ENCODE data around the gene SYT6.

DNA sequence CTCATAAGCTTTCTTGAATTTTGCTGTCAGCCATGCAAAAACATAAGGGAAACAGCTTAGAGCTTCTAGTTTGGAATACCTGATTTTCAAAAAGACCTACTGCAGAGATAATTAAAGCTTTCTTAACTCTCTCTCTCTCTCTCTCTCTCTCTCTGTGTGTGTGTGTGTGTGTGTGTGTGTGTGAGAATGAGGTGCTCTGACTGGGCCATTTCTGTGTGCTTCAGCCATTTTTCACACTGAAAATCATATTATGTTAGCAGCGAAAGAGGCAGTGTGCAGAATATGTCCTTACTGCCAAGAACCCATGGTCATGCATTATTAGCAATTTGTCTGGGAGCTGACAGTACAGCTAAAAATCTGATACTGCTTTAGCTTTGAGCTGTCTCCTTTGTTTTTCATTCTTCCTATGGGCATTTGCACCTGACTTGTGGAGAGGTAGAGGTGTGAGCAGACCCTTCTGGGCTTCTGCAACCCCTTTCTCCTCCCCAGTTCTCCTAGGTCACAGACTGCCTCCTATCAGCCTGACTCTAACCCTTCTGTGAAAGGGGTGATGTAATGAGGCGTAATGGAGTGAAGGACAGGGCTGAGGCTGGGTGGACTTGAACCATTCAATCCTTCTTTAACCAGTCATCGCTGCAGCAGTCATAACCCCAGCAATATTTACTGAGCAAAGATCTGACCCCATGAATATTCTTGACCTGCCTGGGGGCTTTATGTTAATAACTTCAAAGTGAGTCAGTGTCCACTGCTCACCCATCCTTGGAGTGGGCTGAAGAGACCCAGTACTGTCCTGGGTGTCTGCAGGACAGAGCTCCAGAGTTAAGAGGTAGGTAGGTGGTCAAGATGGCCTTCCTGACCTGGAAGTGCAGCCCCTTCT lies 61.2 kb downstream of the SYT6 start:
- TF ChIP-seq, protein P1, sequence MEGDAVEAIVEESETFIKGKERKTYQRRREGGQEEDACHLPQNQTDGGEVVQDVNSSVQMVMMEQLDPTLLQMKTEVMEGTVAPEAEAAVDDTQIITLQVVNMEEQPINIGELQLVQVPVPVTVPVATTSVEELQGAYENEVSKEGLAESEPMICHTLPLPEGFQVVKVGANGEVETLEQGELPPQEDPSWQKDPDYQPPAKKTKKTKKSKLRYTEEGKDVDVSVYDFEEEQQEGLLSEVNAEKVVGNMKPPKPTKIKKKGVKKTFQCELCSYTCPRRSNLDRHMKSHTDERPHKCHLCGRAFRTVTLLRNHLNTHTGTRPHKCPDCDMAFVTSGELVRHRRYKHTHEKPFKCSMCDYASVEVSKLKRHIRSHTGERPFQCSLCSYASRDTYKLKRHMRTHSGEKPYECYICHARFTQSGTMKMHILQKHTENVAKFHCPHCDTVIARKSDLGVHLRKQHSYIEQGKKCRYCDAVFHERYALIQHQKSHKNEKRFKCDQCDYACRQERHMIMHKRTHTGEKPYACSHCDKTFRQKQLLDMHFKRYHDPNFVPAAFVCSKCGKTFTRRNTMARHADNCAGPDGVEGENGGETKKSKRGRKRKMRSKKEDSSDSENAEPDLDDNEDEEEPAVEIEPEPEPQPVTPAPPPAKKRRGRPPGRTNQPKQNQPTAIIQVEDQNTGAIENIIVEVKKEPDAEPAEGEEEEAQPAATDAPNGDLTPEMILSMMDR (IDR thresholded peaks at IDR 0.05 in 2 of 3, conservative IDR thresholded peaks at IDR 0.05 in 1 of 3; ENCODE audit: borderline replicate concordance in 1 of 3, insufficient read depth in 1 of 3, low read depth in 2 of 3, low read length in 2 of 3), result no peak
- TF ChIP-seq CBX3 (IDR thresholded peaks at IDR 0.05; ENCODE audit: low read depth) (no peak), EZH2 (IDR thresholded peaks at IDR 0.05) (no peak), JUND (IDR thresholded peaks at IDR 0.05) (no peak), YY1 (IDR thresholded peaks at IDR 0.05; ENCODE audit: extremely low read depth, insufficient replicate concordance, low read depth, low read length) (no peak), RAD21 (IDR thresholded peaks at IDR 0.05; ENCODE audit: low read depth) (no peak), ELF1 (IDR thresholded peaks at IDR 0.05; ENCODE audit: borderline replicate concordance, low read depth) (no peak), TCF7L2 (IDR thresholded peaks at IDR 0.05; ENCODE audit: borderline replicate concordance, extremely low read depth, insufficient read depth, insufficient read length) (no peak), POLR2A (IDR thresholded peaks at IDR 0.05; ENCODE audit: borderline replicate concordance, extremely low read depth, insufficient read depth, insufficient read length) (no peak), EZH2phosphoT487 (IDR thresholded peaks at IDR 0.05; ENCODE audit: borderline replicate concordance) (no peak), SIN3A (IDR thresholded peaks at IDR 0.05; ENCODE audit: low read depth) (no peak)
- TF ChIP-seq, protein P2, sequence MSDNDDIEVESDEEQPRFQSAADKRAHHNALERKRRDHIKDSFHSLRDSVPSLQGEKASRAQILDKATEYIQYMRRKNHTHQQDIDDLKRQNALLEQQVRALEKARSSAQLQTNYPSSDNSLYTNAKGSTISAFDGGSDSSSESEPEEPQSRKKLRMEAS (IDR thresholded peaks at IDR 0.05), result no peak
- TF ChIP-seq, protein P3, sequence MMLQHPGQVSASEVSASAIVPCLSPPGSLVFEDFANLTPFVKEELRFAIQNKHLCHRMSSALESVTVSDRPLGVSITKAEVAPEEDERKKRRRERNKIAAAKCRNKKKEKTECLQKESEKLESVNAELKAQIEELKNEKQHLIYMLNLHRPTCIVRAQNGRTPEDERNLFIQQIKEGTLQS (IDR thresholded peaks at IDR 0.05), result no peak
- TF ChIP-seq, protein P4, sequence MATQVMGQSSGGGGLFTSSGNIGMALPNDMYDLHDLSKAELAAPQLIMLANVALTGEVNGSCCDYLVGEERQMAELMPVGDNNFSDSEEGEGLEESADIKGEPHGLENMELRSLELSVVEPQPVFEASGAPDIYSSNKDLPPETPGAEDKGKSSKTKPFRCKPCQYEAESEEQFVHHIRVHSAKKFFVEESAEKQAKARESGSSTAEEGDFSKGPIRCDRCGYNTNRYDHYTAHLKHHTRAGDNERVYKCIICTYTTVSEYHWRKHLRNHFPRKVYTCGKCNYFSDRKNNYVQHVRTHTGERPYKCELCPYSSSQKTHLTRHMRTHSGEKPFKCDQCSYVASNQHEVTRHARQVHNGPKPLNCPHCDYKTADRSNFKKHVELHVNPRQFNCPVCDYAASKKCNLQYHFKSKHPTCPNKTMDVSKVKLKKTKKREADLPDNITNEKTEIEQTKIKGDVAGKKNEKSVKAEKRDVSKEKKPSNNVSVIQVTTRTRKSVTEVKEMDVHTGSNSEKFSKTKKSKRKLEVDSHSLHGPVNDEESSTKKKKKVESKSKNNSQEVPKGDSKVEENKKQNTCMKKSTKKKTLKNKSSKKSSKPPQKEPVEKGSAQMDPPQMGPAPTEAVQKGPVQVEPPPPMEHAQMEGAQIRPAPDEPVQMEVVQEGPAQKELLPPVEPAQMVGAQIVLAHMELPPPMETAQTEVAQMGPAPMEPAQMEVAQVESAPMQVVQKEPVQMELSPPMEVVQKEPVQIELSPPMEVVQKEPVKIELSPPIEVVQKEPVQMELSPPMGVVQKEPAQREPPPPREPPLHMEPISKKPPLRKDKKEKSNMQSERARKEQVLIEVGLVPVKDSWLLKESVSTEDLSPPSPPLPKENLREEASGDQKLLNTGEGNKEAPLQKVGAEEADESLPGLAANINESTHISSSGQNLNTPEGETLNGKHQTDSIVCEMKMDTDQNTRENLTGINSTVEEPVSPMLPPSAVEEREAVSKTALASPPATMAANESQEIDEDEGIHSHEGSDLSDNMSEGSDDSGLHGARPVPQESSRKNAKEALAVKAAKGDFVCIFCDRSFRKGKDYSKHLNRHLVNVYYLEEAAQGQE (IDR thresholded peaks at IDR 0.05; ENCODE audit: low read depth), result no peak
